HG03575 (cell line): Measurements from ENCODE around the gene FBXW8.

ENCODE experiments used
- ATAC-seq: cut with Tn5 transposase; IDR thresholded peaks from one replicate; pipeline ENCODE4 v1.9.1; 2021; ENCODE audit not compliant: unreplicated experiment, insufficient number of reproducible peaks, low FRiP score; ENCODE audit errors: extremely low read depth

The FBXW8 gene, protein sequence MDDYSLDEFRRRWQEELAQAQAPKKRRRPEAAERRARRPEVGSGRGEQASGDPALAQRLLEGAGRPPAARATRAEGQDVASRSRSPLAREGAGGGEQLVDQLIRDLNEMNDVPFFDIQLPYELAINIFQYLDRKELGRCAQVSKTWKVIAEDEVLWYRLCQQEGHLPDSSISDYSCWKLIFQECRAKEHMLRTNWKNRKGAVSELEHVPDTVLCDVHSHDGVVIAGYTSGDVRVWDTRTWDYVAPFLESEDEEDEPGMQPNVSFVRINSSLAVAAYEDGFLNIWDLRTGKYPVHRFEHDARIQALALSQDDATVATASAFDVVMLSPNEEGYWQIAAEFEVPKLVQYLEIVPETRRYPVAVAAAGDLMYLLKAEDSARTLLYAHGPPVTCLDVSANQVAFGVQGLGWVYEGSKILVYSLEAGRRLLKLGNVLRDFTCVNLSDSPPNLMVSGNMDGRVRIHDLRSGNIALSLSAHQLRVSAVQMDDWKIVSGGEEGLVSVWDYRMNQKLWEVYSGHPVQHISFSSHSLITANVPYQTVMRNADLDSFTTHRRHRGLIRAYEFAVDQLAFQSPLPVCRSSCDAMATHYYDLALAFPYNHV

GRCh38 chr12:116910645-116911451 is at the start of gene FBXW8:
TSS of gene FBXW8 (plus strand) at chr12:116910950. CDS start at chr12:116911038, 88 bp downstream.
- no peak for ATAC-seq

DNA sequence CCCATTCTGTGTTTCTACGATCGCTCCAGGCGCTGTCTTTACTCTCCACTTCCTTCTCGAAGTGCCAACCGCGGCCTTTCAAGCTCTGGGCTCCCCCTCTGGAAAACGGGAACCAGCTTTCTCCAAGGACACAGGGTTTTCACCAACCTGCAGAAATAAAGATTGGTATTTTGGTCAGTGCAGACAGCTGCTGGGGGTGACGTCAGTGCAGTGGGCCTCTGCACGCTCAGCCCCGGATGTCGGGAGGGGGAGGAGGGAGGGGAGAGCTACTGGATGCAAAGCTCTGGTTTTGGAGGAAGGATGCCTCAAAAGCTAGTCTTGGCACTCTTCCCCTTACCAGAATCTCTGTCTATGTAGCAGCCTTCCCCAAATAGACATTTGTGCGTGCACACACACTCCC is 49.4 kb upstream of the FBXW8 start:
- ATAC-seq: no peak

DNA sequence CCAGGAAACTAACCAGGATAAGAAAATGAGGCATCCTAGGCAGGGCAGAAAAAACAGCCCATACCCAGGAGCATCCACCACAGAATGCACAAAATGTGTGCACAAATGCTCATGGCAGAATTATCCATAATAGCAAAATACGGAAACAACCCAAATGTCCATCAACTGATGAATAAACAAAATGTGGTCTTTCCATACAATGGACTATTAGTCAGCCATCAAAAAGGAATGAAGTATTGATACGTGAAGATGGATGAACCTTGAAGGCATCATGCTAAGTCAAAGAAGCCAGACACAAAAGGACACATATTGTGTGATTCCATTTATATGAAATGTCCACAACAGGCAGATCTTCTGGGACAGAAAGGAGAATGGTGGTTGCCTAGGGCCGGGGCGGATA is 48.6 kb upstream of the FBXW8 start:
- no peak for ATAC-seq

DNA sequence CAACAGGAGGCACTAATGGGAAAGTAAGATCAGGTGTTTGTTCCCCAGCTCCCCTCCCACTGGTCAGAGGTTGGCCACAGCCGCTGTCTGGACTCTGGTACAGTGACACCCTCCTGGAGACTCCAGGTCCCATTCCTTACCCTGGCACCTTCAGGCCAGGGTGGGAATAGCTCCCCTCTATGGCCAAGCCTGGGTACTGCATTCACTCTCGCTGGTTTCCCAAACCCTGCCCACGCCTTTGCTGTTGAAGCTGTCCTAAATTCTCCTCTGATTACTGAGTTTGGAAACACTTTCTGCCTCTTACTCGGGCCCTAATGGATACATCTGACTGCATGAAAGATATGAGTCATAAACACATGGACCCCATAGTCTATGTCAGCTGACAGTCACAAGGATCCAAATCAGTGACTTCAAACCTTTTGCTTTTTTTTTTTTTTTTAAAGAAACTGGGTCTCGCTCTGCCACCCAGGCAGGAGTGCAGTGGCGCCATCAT is 47.4 kb upstream of the FBXW8 start:
- no peak for ATAC-seq

GRCh38 chr12:116864371-116865160 is 46.2 kb upstream of the FBXW8 start:
- ATAC-seq: no peak

DNA sequence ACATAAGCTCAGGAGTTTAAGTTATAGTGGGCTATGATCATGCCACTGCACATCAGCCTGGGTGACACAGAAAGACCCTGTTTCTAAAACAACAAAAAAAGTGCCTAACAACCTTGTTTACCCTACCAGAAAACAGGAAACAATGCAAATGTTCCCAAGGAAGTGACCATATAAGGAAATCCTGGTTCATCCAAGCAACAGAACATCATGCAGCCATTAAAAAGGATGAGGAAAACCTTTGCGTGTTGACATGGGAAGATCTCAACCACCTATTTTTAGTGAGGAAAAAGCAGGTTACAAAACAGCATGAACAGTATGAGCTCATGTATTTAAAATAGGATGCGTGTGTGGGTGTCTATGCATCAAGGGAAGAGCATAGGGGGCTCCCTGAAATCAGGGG is 43.2 kb upstream of the FBXW8 start:
- ATAC-seq: no peak

GRCh38 chr12:116870306-116870705 is 40.4 kb upstream of the FBXW8 start:
- ATAC-seq: no peak

DNA sequence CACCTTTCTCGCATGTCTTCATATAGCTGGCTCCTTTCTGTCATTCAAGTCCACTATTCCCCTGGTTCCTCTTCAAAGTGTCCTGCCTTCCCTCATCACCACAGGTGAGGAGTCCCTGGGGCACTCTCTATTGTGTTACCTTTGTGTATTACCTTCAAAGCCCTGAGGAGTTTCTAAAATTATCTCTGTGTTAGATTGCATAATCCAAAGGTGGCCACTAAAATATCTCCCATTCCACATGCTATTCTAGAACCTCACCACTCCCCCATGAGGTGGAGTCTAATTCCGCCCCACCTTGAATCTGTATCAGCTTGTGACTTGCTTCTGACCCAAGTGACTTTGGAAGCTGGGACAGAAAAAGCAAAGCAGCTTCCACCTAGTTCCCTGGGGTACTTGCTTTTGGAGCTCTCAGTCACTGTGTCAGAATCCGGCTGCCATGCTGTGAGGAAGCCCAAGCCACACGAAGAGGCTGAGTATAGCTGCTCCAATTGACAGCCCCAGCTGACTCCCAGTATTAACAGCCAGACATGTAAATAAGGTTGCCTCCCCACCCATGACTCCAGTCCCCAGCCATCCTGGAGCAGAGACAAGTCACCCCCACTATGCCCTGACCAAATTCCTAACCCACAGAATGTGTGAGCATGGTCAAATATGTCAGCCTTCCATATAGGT is 36.3 kb upstream of the FBXW8 start:
- no peak for ATAC-seq

DNA sequence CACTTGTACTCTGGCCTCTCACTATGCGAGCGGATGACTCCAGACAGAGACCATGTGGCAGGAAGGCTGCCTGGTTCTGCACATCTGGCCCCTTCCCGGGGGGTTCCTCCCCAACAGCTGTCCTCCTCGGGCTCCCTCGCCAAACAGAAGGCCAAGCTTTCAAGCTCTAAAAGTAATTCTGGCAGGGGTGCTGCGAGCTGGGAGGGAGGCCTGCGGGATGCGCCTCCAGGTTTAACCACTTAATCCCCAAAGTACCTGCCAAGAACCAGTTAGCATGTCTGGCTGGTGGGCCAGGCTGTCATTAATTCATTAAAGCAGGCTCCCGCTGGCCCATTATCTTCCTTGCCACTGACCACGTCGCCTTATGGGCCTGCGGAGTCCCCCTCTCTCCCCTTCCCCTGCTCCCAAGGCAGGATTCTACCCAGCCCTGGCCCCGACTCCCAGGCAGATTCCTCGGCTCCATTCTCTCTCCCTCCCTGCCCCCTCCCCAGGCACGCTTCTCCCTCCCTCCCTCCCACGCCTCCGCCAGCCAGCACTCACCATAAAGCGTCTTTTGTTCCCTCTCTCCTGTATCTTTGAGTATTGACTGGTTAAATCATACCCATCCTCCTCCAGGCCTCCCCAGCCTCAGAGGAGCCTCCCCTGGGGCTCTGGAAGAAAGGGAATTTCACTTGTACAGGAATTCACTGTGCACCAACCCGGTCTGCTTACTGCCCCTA is 34.4 kb upstream of the FBXW8 start:
- ATAC-seq: no peak

- no peak for ATAC-seq
Measured at GRCh38 chr12:116878567-116879508, 31.9 kb upstream of the FBXW8 start.

DNA sequence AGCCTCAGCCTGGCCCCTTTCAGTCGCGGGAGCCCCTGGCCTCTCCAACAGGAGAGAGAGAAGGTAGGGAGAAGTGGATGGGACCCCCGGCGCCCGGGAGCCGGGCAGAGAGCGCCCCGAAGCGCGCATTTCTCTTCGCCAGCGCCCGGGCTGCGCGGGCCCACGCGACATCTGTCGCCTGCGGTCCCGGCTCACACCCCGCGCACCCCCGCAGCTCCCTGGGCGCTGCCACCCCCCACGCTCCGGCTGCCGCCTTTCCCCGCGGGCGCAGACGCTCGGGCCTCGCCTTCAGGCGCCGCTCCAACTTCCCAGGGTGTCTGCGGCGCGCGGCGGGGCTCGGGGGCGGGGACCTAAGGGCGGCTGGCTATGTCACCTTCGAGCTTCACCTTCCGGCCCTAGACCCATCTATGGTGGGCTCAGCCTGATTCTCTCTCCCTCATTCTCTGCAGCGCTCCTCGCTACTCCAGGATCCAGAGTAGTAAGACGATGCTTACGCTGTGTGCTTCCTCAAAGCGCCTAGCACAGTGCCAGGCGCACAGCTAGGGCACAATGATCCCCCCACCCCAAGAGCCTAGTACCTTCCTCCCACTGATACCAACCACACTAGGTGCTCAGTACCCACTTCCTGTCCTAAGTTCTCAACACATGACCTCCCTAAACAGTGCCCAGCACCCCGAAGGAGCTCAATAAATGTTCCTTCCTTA is 31.1 kb upstream of the FBXW8 start:
- ATAC-seq: no peak

- ATAC-seq: no peak
Measured at GRCh38 chr12:116880213-116880816, 30.4 kb upstream of the FBXW8 start.

DNA sequence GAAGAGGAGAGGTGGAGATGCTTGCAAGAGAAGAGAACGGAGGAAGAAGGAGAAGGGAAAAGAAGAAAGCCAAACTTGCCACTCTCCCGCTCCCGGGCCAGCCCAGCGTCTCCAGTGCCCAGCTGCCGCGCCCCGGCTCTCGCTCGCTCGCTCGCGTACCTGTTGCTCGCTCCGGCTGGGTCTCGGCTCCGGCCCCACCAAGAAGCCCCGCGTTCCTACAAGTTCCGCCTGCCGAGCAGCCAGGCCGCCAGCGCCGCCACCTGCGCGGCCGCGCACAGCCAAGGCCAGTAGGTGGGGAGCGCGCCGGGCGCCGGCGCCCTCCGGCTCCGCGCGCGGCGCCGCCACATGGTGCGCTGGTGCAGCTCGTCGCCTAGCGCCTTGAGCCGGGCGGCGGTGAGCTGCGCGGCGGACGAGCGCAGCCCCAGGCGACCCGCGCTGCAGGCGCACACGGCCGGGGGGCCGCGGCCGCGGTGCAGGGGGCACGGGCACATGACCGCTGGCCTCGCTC is 29.9 kb upstream of the FBXW8 start:
- ATAC-seq: no peak

GRCh38 chr12:116881325-116881876 is 29.3 kb upstream of the FBXW8 start, which contains the start of gene HRK:
TSS of gene HRK (minus strand) at chr12:116881441. CDS start at chr12:116881307, 134 bp downstream.
- no peak for ATAC-seq

GRCh38 chr12:116881877-116882507 is 28.8 kb upstream of the FBXW8 start:
- ATAC-seq: no peak
